ENCODE measurements around the gene FCAR.
"Not testable (repeated sequence)": the region's sequence is repeated elsewhere in the genome, so short reads cannot be mapped to it uniquely, and the experiment has no call there.

Gene FCAR

DNA sequence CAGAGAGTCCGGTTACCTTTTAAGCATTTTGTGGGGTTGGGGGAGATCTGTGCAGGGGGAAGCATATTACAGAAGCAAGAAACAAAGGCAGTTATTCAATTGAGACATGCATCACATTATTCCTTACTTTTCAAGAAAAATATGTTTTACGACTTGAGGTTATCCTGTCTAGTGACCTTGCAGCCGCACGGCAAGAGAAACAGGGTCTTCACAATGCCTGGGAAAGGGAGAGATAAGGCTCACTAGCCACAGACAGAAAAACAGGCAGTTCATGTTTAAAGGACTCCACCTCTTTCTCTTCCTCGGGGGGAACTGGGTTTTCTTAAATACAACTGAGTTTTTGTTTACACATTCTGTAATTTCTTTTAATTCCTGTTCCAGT is 31.4 kb downstream of the FCAR start:
- no peak overlapping the region for H3K4me3 ChIP-seq (ENCODE audit: low read depth, low read length)
- TF ChIP-seq, protein P1, sequence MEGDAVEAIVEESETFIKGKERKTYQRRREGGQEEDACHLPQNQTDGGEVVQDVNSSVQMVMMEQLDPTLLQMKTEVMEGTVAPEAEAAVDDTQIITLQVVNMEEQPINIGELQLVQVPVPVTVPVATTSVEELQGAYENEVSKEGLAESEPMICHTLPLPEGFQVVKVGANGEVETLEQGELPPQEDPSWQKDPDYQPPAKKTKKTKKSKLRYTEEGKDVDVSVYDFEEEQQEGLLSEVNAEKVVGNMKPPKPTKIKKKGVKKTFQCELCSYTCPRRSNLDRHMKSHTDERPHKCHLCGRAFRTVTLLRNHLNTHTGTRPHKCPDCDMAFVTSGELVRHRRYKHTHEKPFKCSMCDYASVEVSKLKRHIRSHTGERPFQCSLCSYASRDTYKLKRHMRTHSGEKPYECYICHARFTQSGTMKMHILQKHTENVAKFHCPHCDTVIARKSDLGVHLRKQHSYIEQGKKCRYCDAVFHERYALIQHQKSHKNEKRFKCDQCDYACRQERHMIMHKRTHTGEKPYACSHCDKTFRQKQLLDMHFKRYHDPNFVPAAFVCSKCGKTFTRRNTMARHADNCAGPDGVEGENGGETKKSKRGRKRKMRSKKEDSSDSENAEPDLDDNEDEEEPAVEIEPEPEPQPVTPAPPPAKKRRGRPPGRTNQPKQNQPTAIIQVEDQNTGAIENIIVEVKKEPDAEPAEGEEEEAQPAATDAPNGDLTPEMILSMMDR (IDR thresholded peaks at IDR 0.05; ENCODE audit: borderline replicate concordance, insufficient read depth, low read depth, low read length): no peak

DNA sequence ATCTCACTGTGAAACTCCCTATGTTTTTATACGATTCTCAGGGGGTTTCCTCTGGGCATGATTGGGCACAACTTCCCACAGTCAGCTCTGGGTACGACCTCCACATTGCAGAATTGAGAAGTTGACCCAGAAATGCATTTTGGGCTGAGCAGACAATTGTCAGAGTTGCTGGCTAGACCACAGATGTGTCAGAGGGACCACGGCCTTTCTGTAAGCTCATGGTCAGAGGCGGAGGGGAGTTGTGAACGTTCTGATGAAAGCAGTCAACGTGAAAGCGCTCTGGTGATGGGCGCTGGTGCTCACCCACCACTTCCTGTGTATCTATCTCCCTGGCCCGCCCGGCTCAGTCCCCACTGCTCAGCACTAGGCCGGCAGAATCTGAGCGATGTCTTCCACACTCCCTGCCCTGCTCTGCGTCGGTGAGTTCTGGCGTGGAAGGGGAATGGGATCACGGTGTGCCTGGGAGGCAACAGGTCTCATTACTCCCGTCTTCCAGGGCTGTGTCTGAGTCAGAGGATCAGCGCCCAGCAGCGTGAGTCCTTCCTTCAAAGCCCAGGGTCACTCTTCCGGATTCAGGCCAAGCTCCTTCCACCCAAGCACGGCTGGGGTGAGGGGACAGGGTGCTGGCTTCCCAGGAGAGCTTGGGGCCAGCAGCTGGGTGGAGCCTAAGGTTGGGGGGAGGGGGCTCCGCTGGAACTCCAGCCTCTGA is 31.9 kb downstream of the FCAR start, which contains the start of gene NCR1:
Gene NCR1 (plus strand): TSS at position 346 of the 709 bp plus-strand sequence. CDS start 40 bp downstream, at position 386.
- TF ChIP-seq, protein P1 (IDR thresholded peaks at IDR 0.05; ENCODE audit: borderline replicate concordance, insufficient read depth, low read depth, low read length): no peak
- H3K4me3 ChIP-seq (ENCODE audit: low read depth, low read length): no peak within 1 kb of the TSS

DNA sequence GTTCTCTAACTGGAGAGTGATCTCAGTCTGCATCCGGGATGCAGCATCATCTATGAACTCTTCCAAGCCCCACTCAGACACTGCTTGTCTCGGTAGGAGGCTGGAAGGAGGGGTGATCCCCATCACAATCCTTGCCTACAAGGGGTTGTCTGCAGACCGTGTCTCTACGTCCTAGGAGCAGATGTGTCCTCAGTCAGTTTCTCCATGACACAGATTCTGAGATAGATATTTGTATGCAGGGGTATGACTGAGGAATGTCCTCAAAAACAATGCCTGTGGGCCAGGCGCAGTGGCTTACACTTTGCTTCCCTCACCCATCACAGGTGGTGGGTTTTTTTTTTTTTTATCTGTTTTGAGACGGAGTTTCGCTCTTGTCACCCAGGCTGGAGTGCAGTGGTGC is 32.8 kb downstream of the FCAR start:
- TF ChIP-seq, protein P1 (IDR thresholded peaks at IDR 0.05; ENCODE audit: borderline replicate concordance, insufficient read depth, low read depth, low read length): no peak
- no peak overlapping the region for H3K4me3 ChIP-seq (ENCODE audit: low read depth, low read length)

DNA sequence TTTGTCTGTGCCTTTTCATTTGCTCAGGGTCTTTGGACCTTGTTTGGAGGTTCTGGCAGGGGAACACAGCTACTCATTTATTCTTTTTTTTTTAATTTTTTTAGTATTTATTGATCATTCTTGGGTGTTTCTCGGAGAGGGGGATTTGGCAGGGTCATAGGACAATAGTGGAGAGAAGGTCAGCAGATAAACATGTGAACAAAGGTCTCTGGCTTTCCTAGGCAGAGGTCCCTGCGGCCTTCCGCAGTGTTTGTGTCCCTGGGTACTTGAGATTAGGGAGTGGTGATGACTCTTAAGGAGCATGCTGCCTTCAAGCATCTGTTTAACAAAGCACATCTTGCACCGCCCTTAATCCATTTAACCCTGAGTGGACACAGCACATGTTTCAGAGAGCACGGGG is 33.9 kb downstream of the FCAR start:
- H3K4me3 ChIP-seq (ENCODE audit: low read depth, low read length): not testable (repeated sequence)

DNA sequence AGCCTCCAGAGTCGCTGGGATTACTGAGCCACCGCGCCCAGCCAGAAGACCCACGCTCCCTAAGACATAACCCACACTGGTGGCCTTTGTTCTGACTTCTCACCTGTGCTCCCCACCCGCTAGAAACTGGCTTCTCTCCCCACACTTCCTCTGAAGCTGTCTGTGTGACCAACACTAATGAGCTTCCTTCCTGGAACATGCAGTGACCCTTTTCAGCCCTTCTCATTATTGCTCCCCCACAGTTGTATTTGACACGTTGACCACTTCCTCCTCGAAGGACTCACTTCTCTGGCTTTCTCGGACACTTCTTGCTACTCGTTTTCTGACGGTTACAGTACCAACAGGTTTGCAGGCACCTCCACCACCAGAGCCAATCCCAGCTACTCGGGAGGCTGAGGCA is 42.8 kb downstream of the FCAR start:
- TF ChIP-seq, protein P1 (IDR thresholded peaks at IDR 0.05; ENCODE audit: borderline replicate concordance, insufficient read depth, low read depth, low read length): no peak
- H3K4me3 ChIP-seq (ENCODE audit: low read depth, low read length): no peak overlapping the region

DNA sequence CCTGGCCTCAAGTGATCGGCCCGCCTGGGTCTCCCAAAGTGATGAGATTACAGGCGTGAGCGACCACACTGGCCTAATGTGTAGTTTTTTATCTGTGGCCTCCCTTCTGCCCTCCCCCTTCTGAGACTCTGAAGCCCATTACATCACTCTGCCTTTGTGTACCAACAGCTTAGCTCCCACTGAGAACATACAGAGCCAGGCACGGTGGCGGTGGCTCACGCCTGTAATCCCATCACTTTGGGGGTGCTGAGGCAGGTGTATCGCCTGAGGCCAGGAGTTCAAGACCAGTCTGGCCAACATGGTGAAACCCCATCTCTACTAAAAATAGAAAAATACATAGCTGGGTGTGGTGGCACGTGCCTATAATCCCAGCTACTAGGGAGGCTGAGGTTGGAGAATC is 44.5 kb downstream of the FCAR start:
- no peak overlapping the region for H3K4me3 ChIP-seq (ENCODE audit: low read depth, low read length)
- TF ChIP-seq, protein P1 (IDR thresholded peaks at IDR 0.05; ENCODE audit: borderline replicate concordance, insufficient read depth, low read depth, low read length): no peak

DNA sequence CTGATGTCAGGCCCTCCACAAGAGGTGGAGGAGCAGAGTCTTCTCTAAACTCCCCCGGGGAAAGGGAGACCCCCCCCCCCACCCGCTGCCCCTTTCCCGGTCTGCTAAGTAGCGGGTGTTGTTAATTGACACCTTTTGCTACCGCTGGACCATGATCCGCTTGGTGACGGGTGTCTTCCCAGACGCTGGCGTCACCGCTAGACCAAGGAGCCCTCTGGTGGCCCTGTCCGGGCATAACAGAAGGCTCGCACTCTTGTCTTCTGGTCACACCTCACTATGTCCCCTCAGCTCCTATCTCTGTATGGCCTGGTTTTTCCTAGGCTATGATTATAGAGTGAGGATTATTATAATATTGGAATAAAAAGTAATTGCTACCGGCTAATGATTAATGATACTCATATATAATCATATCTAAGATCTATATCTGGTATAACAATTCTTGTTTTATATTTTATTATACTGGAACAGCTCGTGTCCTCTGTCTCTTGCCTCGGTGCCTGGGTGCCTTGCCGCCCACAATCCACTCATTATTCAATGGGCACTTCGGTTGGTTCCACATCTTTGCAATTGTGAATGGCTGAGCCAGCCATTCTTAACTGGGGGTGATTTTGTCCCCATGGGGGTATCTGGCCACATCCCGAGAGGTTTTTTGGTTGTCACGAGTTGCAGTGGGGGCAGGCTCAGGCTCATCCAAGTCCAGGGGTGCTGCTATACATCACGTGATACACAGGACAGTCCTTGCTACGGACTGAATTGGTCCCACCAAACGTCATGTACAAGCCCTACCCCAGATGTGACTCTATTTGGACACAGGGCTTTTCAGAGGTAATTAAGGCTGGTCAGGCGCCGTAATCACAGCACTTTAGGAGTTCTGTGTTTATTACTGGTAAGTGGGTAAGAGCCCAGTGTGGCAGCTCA is 45.9 kb downstream of the FCAR start:
- not testable (repeated sequence) for H3K4me3 ChIP-seq (ENCODE audit: low read depth, low read length)
- TF ChIP-seq, protein P1 (IDR thresholded peaks at IDR 0.05; ENCODE audit: borderline replicate concordance, insufficient read depth, low read depth, low read length): peak; percentile 27; the same call in 1 of the 2 replicates

Data from GM12875 (cell line).